Activated T-cell treated with anti-CD3 and anti-CD28 coated beads, Interleukin-2, amount 50 U/mL, for 1 hour (primary cell): Measurements from ENCODE around the gene CD28.
"Not testable (repeated sequence)": the region's sequence is repeated elsewhere in the genome, so short reads cannot be mapped to it uniquely, and the experiment has no call there.

Experiments used
- DNase-seq: peaks from one replicate; pipeline ENCODE4 v3.0.0-alpha.2; 2020

Gene CD28

GRCh38 chr2:203688798-203689197 lies 17.6 kb upstream of the CD28 start:
- DNase-seq, result no peak

GRCh38 chr2:203689426-203690116 lies 16.9 kb upstream of the CD28 start:
- no peak for DNase-seq

- DNase-seq, result no peak
Measured at GRCh38 chr2:203690117-203690431, 16.4 kb upstream of the CD28 start.

- no peak for DNase-seq
Measured at GRCh38 chr2:203690441-203691047, 15.9 kb upstream of the CD28 start.

- DNase-seq, result no peak
Measured at GRCh38 chr2:203691149-203691548, 15.3 kb upstream of the CD28 start.

- no peak for DNase-seq
Measured at GRCh38 chr2:203692031-203692710, 14.3 kb upstream of the CD28 start.

GRCh38 chr2:203693242-203693879 lies 13.1 kb upstream of the CD28 start:
- DNase-seq, result no peak

GRCh38 chr2:203694191-203694590 lies 12.2 kb upstream of the CD28 start:
- no peak for DNase-seq

- no peak for DNase-seq
Measured at GRCh38 chr2:203697190-203697589, 9.2 kb upstream of the CD28 start.

- DNase-seq, result not testable (repeated sequence)
Measured at GRCh38 chr2:203697763-203698162, 8.7 kb upstream of the CD28 start.

GRCh38 chr2:203698410-203698809 lies 8.0 kb upstream of the CD28 start:
- DNase-seq, result not testable (repeated sequence)

GRCh38 chr2:203704430-203704829 lies 2.0 kb upstream of the CD28 start:
- no peak for DNase-seq

GRCh38 chr2:203705178-203705577 lies 1.3 kb upstream of the CD28 start:
- DNase-seq, result peak; percentile 52

- DNase-seq, result no peak
Measured at GRCh38 chr2:203707530-203707929, 1.1 kb downstream of the CD28 start.

- no peak for DNase-seq
Measured at GRCh38 chr2:203708846-203709396, 2.5 kb downstream of the CD28 start.

GRCh38 chr2:203709416-203710040 lies 3.1 kb downstream of the CD28 start:
- DNase-seq, result no peak

GRCh38 chr2:203710226-203710625 lies 3.8 kb downstream of the CD28 start:
- no peak for DNase-seq

- no peak for DNase-seq
Measured at GRCh38 chr2:203710952-203711351, 4.5 kb downstream of the CD28 start.

- DNase-seq, result no peak
Measured at GRCh38 chr2:203711399-203711798, 5.0 kb downstream of the CD28 start.

- no peak for DNase-seq
Measured at GRCh38 chr2:203713381-203713780, 6.9 kb downstream of the CD28 start.

GRCh38 chr2:203714112-203714511 lies 7.7 kb downstream of the CD28 start:
- no peak for DNase-seq

- DNase-seq, result no peak
Measured at GRCh38 chr2:203715744-203716143, 9.3 kb downstream of the CD28 start.

GRCh38 chr2:203718087-203718486 lies 11.6 kb downstream of the CD28 start:
- peak; percentile 59 for DNase-seq
